IMR-90 (cell line): ENCODE results near the gene RCL1. TPM values are rescaled to one million over a fixed set of nuclear protein-coding genes. Genes with fewer than 3 reads are reported as not detected.

ENCODE experiments used
- ATAC-seq: fragments of 200-7000 bp; cut with Tn5 transposase; 2 replicates; pipeline ENCODE4 v1.9.1; 2020; ENCODE audit warnings: low read depth, mild to moderate bottlenecking, moderate library complexity
- Bru-seq: library from RNA; stranded (reverse); fragments of 400-500 nt; gene quantifications from one replicate; lab custom pipeline; 2021; lab: Mats Ljungman, UMichigan
- BruChase-seq, 2 experiments: library from RNA; stranded (reverse); fragments of 400-500 nt; gene quantifications; one replicate each; lab custom pipeline; 2021; lab: Mats Ljungman, UMichigan
- BruUV-seq: library from RNA; stranded (reverse); fragments of 400-500 nt; replicated peaks from 2 replicates; lab custom pipeline; 2021; lab: Mats Ljungman, UMichigan
- CTCF ChIA-PET: fragments of 300-600 bp; formaldehyde crosslinking; extraction: SDS; loops from one replicate; lab custom pipeline; 2021; ENCODE audit warnings: antibody characterized with exemption; lab: Yijun Ruan, JAX
- POLR2A ChIA-PET: fragments of 300-600 bp; sonication (Branson Sonifier 250); formaldehyde crosslinking; loops from one replicate; lab custom pipeline; 2022; ENCODE audit warnings: antibody characterized with exemption; ENCODE audit not compliant: unreplicated experiment; lab: Charles Lee
- DNase-seq: peaks from one replicate; pipeline ENCODE4 v3.0.0; 2013
- H2AFZ ChIP-seq: replicated peaks from 2 replicates; pipeline ENCODE3; 2013; ENCODE audit warnings: low read length, mild to moderate bottlenecking; ENCODE audit not compliant: poor library complexity
- H2AK5ac ChIP-seq: 2 replicates; pipeline ENCODE4 v1.6.1; 2013; ENCODE audit warnings: low read depth, low read length, inconsistent platforms
- H2AK9ac ChIP-seq: replicated peaks from 2 replicates; pipeline ENCODE3; 2013; ENCODE audit warnings: mild to moderate bottlenecking, low read depth, low read length, moderate library complexity; ENCODE audit not compliant: poor library complexity
- H2BK120ac ChIP-seq: 2 replicates; pipeline ENCODE4 v1.6.1; 2013; ENCODE audit warnings: low read depth, low read length, inconsistent platforms
- H2BK15ac ChIP-seq: 3 replicates; pipeline ENCODE4 v1.6.1; 2013; ENCODE audit warnings: low read depth, low read length, inconsistent platforms
- H2BK20ac ChIP-seq: 2 replicates; pipeline ENCODE4 v1.6.1; 2013; ENCODE audit warnings: low read depth, mild to moderate bottlenecking, inconsistent platforms, low read length, moderate library complexity
- H2BK5ac ChIP-seq: 2 replicates; pipeline ENCODE4 v1.6.1; 2013; ENCODE audit warnings: mild to moderate bottlenecking, low read depth, low read length, inconsistent platforms; ENCODE audit not compliant: poor library complexity, severe bottlenecking
- H3K14ac ChIP-seq: replicated peaks from 2 replicates; pipeline ENCODE4 v1.6.1; 2013; ENCODE audit warnings: low read depth, low read length, inconsistent platforms
- H3K18ac ChIP-seq: 2 replicates; pipeline ENCODE4 v1.6.1; 2013; ENCODE audit warnings: low read depth, low read length, control low read depth
- H3K23ac ChIP-seq: 2 replicates; pipeline ENCODE4 v1.6.1; 2013; ENCODE audit warnings: low read depth, low read length, inconsistent platforms
- H3K27ac ChIP-seq: 2 replicates; pipeline ENCODE4 v1.5.1; 2013; ENCODE audit warnings: mild to moderate bottlenecking, control low read depth, low read length; ENCODE audit not compliant: insufficient read depth
- H3K27me3 ChIP-seq: 2 replicates; pipeline ENCODE4 v1.6.1; 2013; ENCODE audit warnings: low read length; ENCODE audit not compliant: control insufficient read depth, insufficient read depth
- H3K36me3 ChIP-seq: 2 replicates; pipeline ENCODE4 v1.6.1; 2013; ENCODE audit warnings: low read length, mixed read lengths; ENCODE audit not compliant: control insufficient read depth, insufficient read depth
- H3K4ac ChIP-seq: 2 replicates; pipeline ENCODE4 v1.6.1; 2013; ENCODE audit warnings: low read depth, low read length, inconsistent platforms
- H3K4me1 ChIP-seq: 2 replicates; pipeline ENCODE4 v1.6.1; 2013; ENCODE audit warnings: low read length, mixed read lengths; ENCODE audit not compliant: control insufficient read depth, insufficient read depth
- H3K4me2 ChIP-seq: 2 replicates; pipeline ENCODE4 v1.6.1; 2013; ENCODE audit warnings: low read depth, mild to moderate bottlenecking, control low read depth, low read length, moderate library complexity
- H3K4me3 ChIP-seq: 2 replicates; pipeline ENCODE4 v1.5.1; 2013; ENCODE audit warnings: low read depth, mild to moderate bottlenecking, control low read depth, low read length, moderate library complexity; ENCODE audit not compliant: insufficient read depth
- H3K56ac ChIP-seq: 2 replicates; pipeline ENCODE4 v1.6.1; 2013; ENCODE audit warnings: low read length, inconsistent platforms; ENCODE audit not compliant: insufficient read depth; ENCODE audit errors: extremely low read depth
- H3K79me1 ChIP-seq, 2 experiments: 2 replicates each; pipeline ENCODE4 v1.6.1; 2013; ENCODE audit warnings: low read length in 2 of 2, inconsistent platforms in 1 of 2, low read depth in 1 of 2
- H3K9ac ChIP-seq: 2 replicates; pipeline ENCODE4 v1.6.1; 2013; ENCODE audit warnings: low read depth, low read length, control low read depth
- H3K9me1 ChIP-seq: 2 replicates; pipeline ENCODE4 v1.6.1; 2013; ENCODE audit warnings: low read length, inconsistent platforms; ENCODE audit not compliant: insufficient read depth
- H3K9me3 ChIP-seq: 2 replicates; pipeline ENCODE4 v1.6.1; 2013; ENCODE audit warnings: low read length; ENCODE audit not compliant: control insufficient read depth, insufficient read depth
- H4K20me1 ChIP-seq: 2 replicates; pipeline ENCODE4 v1.6.1; 2013; ENCODE audit warnings: low read length, inconsistent platforms; ENCODE audit not compliant: insufficient read depth
- H4K5ac ChIP-seq: 2 replicates; pipeline ENCODE4 v1.6.1; 2013; ENCODE audit warnings: mild to moderate bottlenecking, low read depth, low read length, control low read depth
- H4K8ac ChIP-seq, 2 experiments: 2 replicates each; pipeline ENCODE4 v1.6.1; 2013; ENCODE audit warnings: low read depth in 2 of 2, low read length in 2 of 2, control low read depth in 1 of 2, inconsistent platforms in 1 of 2
- H4K91ac ChIP-seq: 2 replicates; pipeline ENCODE4 v1.6.1; 2013; ENCODE audit warnings: low read depth, low read length, inconsistent platforms; ENCODE audit not compliant: insufficient read depth
- BHLHE40 ChIP-seq: fragments of 150-350 bp; IDR thresholded peaks from 2 replicates; pipeline ENCODE4 v1.6.1; 2016; ENCODE audit warnings: mild to moderate bottlenecking, low read depth, low read length
- FOS ChIP-seq: fragments of 150-350 bp; IDR thresholded peaks from 2 replicates; pipeline ENCODE4 v1.6.1; 2016; ENCODE audit warnings: low read depth, low read length
- MAZ ChIP-seq: IDR thresholded peaks from 2 replicates; pipeline ENCODE4 v1.6.1; 2012; ENCODE audit warnings: low read depth, mild to moderate bottlenecking, low read length, improper control_type of control experiment, moderate library complexity, borderline replicate concordance
- MXI1 ChIP-seq: IDR thresholded peaks from 2 replicates; pipeline ENCODE4 v1.6.1; 2012; ENCODE audit warnings: low read depth, mild to moderate bottlenecking, low read length, moderate library complexity, borderline replicate concordance
- POLR2A ChIP-seq: IDR thresholded peaks from 2 replicates; pipeline ENCODE4 v1.6.1; 2012; ENCODE audit warnings: mild to moderate bottlenecking, low read depth, low read length
- RAD21 ChIP-seq: IDR thresholded peaks from 2 replicates; pipeline ENCODE4 v1.6.1; 2012; ENCODE audit warnings: low read length, improper control_type of control experiment
- RCOR1 ChIP-seq: IDR thresholded peaks from 2 replicates; pipeline ENCODE4 v1.6.1; 2012; ENCODE audit warnings: mild to moderate bottlenecking, low read length, improper control_type of control experiment; ENCODE audit not compliant: insufficient replicate concordance
- RFX5 ChIP-seq: IDR thresholded peaks from 2 replicates; pipeline ENCODE4 v1.8.0; 2012; ENCODE audit warnings: low read depth, mild to moderate bottlenecking, low read length, moderate library complexity
- WGBS, 2 experiments: methylation state at CpG; one replicate each; pipeline versions ENCODE4 v1.1.5 to v1.1.7; 2013; ENCODE audit warnings: missing lambda C conversion rate in 2 of 2; ENCODE audit not compliant: insufficient read length in 1 of 2; ENCODE audit errors: extremely low coverage in 2 of 2; 5-methylcytosine and 5-hydroxymethylcytosine counted together
- dilution Hi-C: fragments of 300-500 bp; cut with HindIII; formaldehyde crosslinking; loops from one replicate; pipeline ENCODE4 v1.14.3; 2018; ENCODE audit warnings: low sequenced_read_pairs; ENCODE audit not compliant: unreplicated experiment
- in situ Hi-C: fragments of 300-500 bp; cut with MboI; formaldehyde crosslinking; loops from 3 replicates; pipeline ENCODE4 v1.14.3; 2019; ENCODE audit warnings: low sequenced_read_pairs, inconsistent platforms, mixed read lengths
- intact Hi-C: fragments of 100-400 bp; cut with micrococcal nuclease; formaldehyde crosslinking; loops from 2 replicates; pipeline ENCODE4 v1.10.0; 2022
- long read RNA-seq: library from polyadenylated mRNA; unstranded; transcript quantifications from one replicate; pipeline ENCODE4 v2.0.0, GENCODE V29; 2021; ENCODE audit not compliant: unreplicated experiment
- polyA plus RNA-seq, 3 experiments: library from polyadenylated mRNA; depleted of rRNA; stranded (reverse); fragments of >200 nt; gene quantifications; 2 replicates each; pipeline ENCODE4 v1.2.3, GENCODE V29; 2012; ENCODE audit warnings: low replicate concordance in 1 of 3
- total RNA-seq: library from RNA; depleted of rRNA; stranded (reverse); fragments of >200 nt; gene quantifications from 2 replicates; pipeline ENCODE4 v1.2.3, GENCODE V29; 2012; rRNA removed
- TF ChIP-seq, protein P1 (sequence below): fragments of 150-350 bp; IDR thresholded peaks from 2 replicates; pipeline ENCODE4 v1.6.1; 2017; ENCODE audit warnings: mild to moderate bottlenecking, antibody characterized with exemption, low read length, low read depth

RCL1 gene, protein sequence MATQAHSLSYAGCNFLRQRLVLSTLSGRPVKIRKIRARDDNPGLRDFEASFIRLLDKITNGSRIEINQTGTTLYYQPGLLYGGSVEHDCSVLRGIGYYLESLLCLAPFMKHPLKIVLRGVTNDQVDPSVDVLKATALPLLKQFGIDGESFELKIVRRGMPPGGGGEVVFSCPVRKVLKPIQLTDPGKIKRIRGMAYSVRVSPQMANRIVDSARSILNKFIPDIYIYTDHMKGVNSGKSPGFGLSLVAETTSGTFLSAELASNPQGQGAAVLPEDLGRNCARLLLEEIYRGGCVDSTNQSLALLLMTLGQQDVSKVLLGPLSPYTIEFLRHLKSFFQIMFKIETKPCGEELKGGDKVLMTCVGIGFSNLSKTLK
- total RNA-seq = 13.8 and 14.7 TPM in 2 replicates
- polyA plus RNA-seq (2012; rRNA removed) = 11.4 and 12.3 TPM in 2 replicates
- 5.9 and 6.8 TPM in 2 replicates for polyA plus RNA-seq (2012; cell fraction: cytosol; rRNA removed)
- polyA plus RNA-seq (2012; cell fraction: nucleus; rRNA removed; ENCODE audit: low replicate concordance) = 5.6 and 7.6 TPM in 2 replicates
- percentile 68 among the genes with signal in this experiment for Bru-seq, nascent RNA
- BruChase-seq, experiment 1, labeled RNA remaining after a 6-hour chase = percentile 60 among the genes with signal in this experiment
- BruChase-seq, experiment 2, labeled RNA remaining after a 2-hour chase = percentile 61 among the genes with signal in this experiment
- long read RNA-seq, transcript RCL1-204 (9 exons, 2,134 nt) = major isoform, 6 of 10 reads
- long read RNA-seq, partial matches to known transcripts = 3 of 10 reads
- long read RNA-seq, other reads (novel, unspliced or antisense) = 0 of 10 reads

DNA sequence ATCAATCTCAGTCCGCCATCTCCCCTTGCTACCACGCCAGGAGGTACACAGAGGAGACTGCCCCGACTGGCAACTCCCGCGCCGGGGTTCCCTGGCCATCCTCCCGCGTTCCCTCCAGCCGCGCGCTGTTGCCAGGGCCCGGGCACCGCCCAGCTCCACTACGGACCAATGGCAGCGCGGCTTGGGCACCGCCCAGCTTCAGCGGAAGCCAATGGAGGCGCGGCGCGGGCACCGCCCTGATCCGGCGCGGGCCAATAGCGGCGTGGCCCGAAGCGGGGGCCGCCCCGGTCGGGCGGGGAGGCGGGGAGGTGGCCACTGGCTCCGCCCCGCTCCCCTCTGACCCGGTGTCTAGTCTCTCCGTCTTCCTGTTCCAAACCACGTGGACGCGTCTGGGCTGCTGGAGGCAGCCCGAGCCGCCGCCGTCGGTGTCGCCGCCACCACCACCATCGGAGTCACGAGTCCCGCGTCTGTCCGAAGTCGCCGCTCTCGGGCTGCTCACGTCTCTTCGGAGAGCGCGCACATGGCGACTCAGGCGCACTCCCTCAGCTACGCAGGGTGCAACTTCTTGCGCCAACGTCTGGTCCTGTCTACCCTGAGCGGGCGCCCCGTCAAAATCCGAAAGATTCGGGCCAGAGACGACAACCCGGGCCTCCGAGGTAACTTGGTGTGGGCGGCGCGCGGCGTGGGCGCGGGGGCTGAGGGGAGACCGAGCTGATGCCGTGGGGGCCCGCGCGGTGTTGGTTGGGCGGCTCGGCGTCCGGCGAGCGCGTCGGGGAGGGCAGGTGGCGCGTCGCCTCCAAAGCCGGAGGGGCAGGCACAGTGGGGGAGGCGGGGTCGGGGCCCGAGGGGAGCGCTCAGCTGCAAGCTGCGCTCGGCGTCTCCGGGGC, at the start of gene RCL1:
Gene RCL1, plus strand, starts transcription at position 373 of the 887 bp plus-strand sequence. Its CDS starts 148 bp downstream, at position 521.
- dilution Hi-C loops = no loop called here
- TF ChIP-seq, protein P1, sequence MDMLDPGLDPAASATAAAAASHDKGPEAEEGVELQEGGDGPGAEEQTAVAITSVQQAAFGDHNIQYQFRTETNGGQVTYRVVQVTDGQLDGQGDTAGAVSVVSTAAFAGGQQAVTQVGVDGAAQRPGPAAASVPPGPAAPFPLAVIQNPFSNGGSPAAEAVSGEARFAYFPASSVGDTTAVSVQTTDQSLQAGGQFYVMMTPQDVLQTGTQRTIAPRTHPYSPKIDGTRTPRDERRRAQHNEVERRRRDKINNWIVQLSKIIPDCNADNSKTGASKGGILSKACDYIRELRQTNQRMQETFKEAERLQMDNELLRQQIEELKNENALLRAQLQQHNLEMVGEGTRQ = peak; percentile 64
- TF ChIP-seq FOS (peak; percentile 41; the same call in 1 of the 2 replicates), BHLHE40 (peak; percentile 24; the same call in 1 of the 2 replicates), RFX5 (peak; percentile 87), RAD21 (no peak; the same call in 1 of the 2 replicates), RCOR1 (no peak), POLR2A (peak; percentile 81), MAZ (peak; percentile 90; the same call in 1 of the 2 replicates), MXI1 (peak; percentile 97)
- Histone ChIP-seq H4K91ac (peak within 1 kb of the TSS; percentile 52; the same call in 1 of the 2 replicates), H4K20me1 (no peaks in the 10 kb centered on the region), H2AK5ac (peak within 1 kb of the TSS; percentile 33; the same call in 1 of the 2 replicates), H2AFZ (peak within 1 kb of the TSS; percentile 99), H3K4ac (peak within 1 kb of the TSS; percentile 58), H3K36me3 (no peaks in the 10 kb centered on the region), H3K18ac (no peak within 1 kb of the TSS), H2BK15ac (no peak within 1 kb of the TSS), H3K27ac (peak within 1 kb of the TSS; percentile 65), H3K27me3 (no peaks in the 10 kb centered on the region), H3K79me1 (peaks cover 10 to 37% of the 10 kb centered on the region in 2 experiments), H3K56ac (no peak within 1 kb of the TSS), H3K9me3 (no peaks in the 10 kb centered on the region), H3K23ac (peak within 1 kb of the TSS; percentile 81), H2AK9ac (peak within 1 kb of the TSS; percentile 89), H4K8ac (peak within 1 kb of the TSS in 1 of 2 experiments; percentile 72; a peak in 1 of 4 replicates), H2BK5ac (no peak within 1 kb of the TSS), H4K5ac (no peak within 1 kb of the TSS), H3K4me3 (peak within 1 kb of the TSS; percentile 86), H3K4me1 (peaks cover 3% of the 10 kb centered on the region; the same call in 1 of the 2 replicates), H3K9ac (peak within 1 kb of the TSS; percentile 71), H2BK120ac (no peak within 1 kb of the TSS), H3K14ac (peak within 1 kb of the TSS; percentile 70; the same call in 1 of the 2 replicates), H2BK20ac (no peak within 1 kb of the TSS), H3K4me2 (peak within 1 kb of the TSS; percentile 93), H3K9me1 (peaks cover 4% of the 10 kb centered on the region; the same call in 1 of the 2 replicates)
- ChIA-PET POLR2A (interaction anchor here (0.6 kb wide), 1 partner anchor 828 kb away, joined by 3 read pairs; no protein-coding TSS in a partner anchor), CTCF (interaction anchor here (0.6 to 1.0 kb wide), 3 partner anchors 15 to 190 kb away, joined by 3 to 5 read pairs (median 3); no protein-coding TSS in a partner anchor)
- no TSS peak for BruUV-seq
- DNase-seq (peak; percentile 92), ATAC-seq (peak; percentile 98)
- 1% methylated on average over 34 of the region's 106 CpGs; no CpG with 5 or more reads in 1 of the 2 experiments for WGBS, 2 experiments
- in situ Hi-C loops = no loop called here
- intact Hi-C loops = loop anchor here (1.0 to 10.0 kb wide), 5 partner anchors 39 to 195 kb away; partner anchors contain the start of gene JAK2
